Cardiac muscle cell (in vitro differentiated cells and primary cell): ENCODE measurements around the gene PSMD3. TPM values are rescaled to one million over a fixed set of nuclear protein-coding genes. Genes with fewer than 3 reads are reported as not detected.
"Not testable (repeated sequence)": the region's sequence is repeated elsewhere in the genome, so short reads cannot be mapped to it uniquely, and the experiment has no call there.

Experiments
- DNase-seq, 2 donors: peaks; one replicate each; pipeline versions ENCODE4 v3.0.0 to v3.0.0-alpha.2; 2010 to 2017; ENCODE audit warnings: low read depth in 1 of 2, low spot score in 1 of 2
- H3K27ac ChIP-seq: fragments of 200-600 bp; sonication (generic); 2 replicates; pipeline ENCODE4 v1.5.1; 2016
- H3K27me3 ChIP-seq: fragments of 200-600 bp; sonication (generic); 2 replicates; pipeline ENCODE4 v1.6.0; 2016; ENCODE audit warnings: control low read depth
- H3K36me3 ChIP-seq: fragments of 200-600 bp; sonication (generic); 2 replicates; pipeline ENCODE4 v1.5.1; 2016; ENCODE audit warnings: control low read depth
- H3K4me1 ChIP-seq: fragments of 200-600 bp; sonication (generic); 2 replicates; pipeline ENCODE4 v1.8.1; 2017; ENCODE audit warnings: low read depth, mild to moderate bottlenecking, mixed run types
- H3K4me3 ChIP-seq: fragments of 200-600 bp; sonication (generic); 2 replicates; pipeline ENCODE4 v1.5.1; 2016; ENCODE audit warnings: mild to moderate bottlenecking
- H3K9me3 ChIP-seq: fragments of 200-600 bp; sonication (generic); 2 replicates; pipeline ENCODE4 v1.5.1; 2017; ENCODE audit warnings: low read depth, mild to moderate bottlenecking, control low read depth
- polyA plus RNA-seq: library from polyadenylated mRNA; unstranded; fragments of >200 nt; fragmentation: Nextera tagmentation; extraction: Ambion mirVana; gene quantifications from 2 replicates; pipeline ENCODE4 v1.2.1, GENCODE V29; 2016
- total RNA-seq: library from RNA; depleted of rRNA; stranded (reverse); fragments of >200 nt; gene quantifications from 2 replicates; pipeline ENCODE4 v1.2.3, GENCODE V29; 2016
- TF ChIP-seq, protein P1 (sequence below): IDR thresholded peaks from 2 replicates; pipeline ENCODE4 v1.5.1; 2012; ENCODE audit warnings: low read depth, mild to moderate bottlenecking, low read length

Gene PSMD3
- total and polyA plus RNA-seq, 2 experiments from 2014 or later, result 139 to 154 TPM

DNA sequence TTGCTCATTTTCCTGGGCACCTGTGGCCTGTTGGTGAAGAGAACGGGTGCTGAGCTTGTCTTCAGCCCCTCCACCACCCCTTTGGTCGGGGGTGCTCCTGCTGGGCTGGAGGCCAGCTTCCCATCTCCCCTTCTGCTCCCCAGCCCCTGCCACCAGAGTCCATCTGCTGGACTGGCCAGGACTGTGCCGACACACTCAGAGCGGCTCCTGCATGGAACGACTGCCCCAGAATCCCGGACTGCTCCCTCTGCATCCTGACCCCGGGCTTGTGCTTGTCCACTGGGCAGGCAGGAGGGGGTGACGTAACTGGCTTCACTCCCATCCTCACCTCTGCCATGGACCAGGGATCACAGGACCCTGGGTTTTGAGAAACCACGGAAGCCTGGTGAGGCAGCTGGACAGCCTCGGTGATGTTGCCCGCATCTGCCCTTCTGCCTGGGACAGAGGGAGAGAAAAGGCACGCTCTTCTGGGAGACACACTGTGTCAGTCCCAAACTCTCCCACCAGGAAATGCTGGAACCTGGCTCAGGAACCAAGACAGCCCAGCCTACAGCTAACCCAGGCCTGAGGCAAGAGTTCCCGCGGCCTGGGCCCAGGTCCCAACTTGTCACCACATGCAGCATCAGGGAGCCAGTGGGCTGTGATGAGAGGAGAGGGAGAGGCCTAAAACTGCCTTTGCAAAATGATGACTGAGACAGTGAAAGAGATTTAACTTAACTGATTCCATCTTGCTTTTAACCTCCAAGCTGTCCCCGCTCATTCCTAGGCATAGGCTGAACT, 33.9 kb upstream of the PSMD3 start:
- no peak overlapping the region for H3K4me3 ChIP-seq
- TF ChIP-seq, protein P1, sequence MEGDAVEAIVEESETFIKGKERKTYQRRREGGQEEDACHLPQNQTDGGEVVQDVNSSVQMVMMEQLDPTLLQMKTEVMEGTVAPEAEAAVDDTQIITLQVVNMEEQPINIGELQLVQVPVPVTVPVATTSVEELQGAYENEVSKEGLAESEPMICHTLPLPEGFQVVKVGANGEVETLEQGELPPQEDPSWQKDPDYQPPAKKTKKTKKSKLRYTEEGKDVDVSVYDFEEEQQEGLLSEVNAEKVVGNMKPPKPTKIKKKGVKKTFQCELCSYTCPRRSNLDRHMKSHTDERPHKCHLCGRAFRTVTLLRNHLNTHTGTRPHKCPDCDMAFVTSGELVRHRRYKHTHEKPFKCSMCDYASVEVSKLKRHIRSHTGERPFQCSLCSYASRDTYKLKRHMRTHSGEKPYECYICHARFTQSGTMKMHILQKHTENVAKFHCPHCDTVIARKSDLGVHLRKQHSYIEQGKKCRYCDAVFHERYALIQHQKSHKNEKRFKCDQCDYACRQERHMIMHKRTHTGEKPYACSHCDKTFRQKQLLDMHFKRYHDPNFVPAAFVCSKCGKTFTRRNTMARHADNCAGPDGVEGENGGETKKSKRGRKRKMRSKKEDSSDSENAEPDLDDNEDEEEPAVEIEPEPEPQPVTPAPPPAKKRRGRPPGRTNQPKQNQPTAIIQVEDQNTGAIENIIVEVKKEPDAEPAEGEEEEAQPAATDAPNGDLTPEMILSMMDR, result no peak
- no peaks in the 10 kb centered on the region for H3K36me3 ChIP-seq
- H3K4me1 ChIP-seq, result no peaks in the 10 kb centered on the region
- no peak for DNase-seq
- no peak overlapping the region for H3K27ac ChIP-seq
- H3K27me3 ChIP-seq, result no peaks in the 10 kb centered on the region
- no peaks in the 10 kb centered on the region for H3K9me3 ChIP-seq

DNA sequence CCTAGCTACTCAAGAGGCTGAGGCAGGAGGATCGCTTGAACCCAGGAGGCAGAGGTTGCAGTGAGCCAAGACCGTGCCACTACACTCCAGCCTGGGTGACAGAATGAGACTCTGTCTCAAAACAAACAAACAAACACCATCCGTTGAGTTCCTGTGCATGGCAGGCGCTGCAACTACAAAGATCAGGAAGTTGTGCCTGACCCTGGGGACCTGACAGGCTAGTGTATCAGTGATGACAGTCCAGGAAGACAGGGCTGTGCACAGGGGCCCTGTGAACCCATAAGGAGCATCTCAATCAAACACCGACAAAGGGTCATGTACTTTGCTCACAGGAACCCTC, 32.1 kb upstream of the PSMD3 start:
- DNase-seq, H3K27ac ChIP-seq, H3K9me3 ChIP-seq, H3K27me3 ChIP-seq, H3K36me3 ChIP-seq, H3K4me1 ChIP-seq, H3K4me3 ChIP-seq: not testable (repeated sequence)

DNA sequence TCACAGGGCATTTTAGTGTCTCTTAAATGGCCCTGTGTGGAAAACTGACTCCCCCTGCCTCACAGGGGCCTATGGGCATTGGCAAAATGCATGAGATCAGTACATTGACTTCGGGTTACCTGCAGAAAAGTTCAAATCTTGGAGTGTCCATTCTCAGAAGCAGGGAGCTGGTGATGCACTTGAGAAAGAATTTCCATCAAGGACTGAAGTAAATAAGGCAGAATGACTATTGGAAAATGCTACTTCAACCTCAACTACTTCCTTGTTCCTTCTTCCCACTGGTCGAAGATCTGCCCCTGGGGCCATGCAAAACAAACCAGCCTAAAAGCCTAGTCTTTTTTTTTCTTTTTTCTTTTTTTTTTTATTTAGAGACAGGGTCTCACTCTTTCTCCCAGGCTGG, 31.6 kb upstream of the PSMD3 start:
- Histone ChIP-seq H3K36me3 (no peaks in the 10 kb centered on the region), H3K27ac (no peak overlapping the region), H3K27me3 (no peaks in the 10 kb centered on the region), H3K4me1 (no peaks in the 10 kb centered on the region), H3K4me3 (no peak overlapping the region), H3K9me3 (no peaks in the 10 kb centered on the region)
- no peak for DNase-seq
- TF ChIP-seq, protein P1, result no peak

DNA sequence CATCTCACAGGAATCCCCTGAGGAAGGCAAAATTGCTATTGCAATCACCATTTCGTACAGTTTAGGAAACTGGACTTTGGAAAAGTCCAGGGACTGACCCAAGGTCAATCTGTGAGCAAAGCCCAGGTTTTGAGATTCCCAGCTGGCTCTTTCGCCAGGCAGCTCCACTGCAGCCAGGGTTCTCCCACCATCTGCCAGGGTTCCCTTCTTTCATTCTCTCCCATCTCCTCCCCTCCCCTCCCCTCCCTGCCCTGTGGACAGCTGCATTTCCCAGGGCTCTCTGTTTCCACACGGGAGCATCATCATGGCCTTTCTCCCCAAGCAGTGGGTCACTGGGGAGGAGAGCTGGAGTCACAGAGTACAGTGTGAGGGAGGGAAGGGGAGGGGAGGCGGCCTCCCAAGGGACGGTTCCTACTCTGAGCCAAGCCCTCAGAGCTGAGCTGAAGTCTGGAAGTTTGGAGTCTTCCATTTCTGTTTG, 29.7 kb upstream of the PSMD3 start:
- H3K4me3 ChIP-seq, result no peak overlapping the region
- H3K27ac ChIP-seq, result no peak overlapping the region
- H3K4me1 ChIP-seq, result no peaks in the 10 kb centered on the region
- H3K36me3 ChIP-seq, result no peaks in the 10 kb centered on the region
- TF ChIP-seq, protein P1, result no peak
- H3K9me3 ChIP-seq, result no peaks in the 10 kb centered on the region
- peak in 1 of 2 donors; percentile 42 for DNase-seq
- no peaks in the 10 kb centered on the region for H3K27me3 ChIP-seq

DNA sequence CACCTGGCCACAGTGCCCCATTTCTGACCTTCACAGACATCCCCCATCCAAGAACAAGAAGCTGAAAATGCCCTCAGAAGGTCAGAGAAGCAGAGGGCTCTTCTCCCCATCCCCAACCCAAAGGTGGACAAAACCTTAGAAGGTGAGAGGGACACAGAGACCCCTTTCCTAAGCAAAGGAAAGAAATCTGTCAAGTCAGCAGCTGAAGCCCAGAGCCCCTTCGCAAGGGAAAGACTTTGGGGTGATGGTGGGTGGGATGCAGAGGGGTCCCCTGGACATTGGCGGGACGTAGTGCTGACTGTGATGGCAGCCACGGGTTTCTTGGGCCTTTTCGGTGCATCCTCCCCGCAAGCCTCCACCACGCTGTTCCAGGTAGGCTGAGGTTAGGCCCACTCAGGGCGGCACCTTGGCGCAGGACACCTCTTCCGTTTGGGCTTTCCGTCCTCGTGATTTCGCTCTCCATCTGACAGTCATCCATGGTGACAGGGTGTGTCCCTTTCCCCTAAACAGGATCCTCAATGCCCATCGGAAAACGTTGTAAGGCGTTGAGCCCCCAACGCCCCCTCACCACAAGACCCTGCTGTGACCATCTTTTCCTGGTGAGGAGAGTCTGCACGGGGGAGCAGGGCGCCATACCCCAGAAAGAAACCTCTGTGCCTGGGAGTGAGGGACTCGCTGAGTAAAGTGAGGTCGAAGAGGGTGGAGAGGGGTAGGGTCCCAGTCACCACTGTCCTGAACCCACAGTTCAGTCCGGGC, 28.5 kb upstream of the PSMD3 start:
- TF ChIP-seq, protein P1, result no peak
- Histone ChIP-seq H3K27ac (no peak overlapping the region), H3K27me3 (no peaks in the 10 kb centered on the region), H3K4me1 (no peaks in the 10 kb centered on the region), H3K4me3 (peak overlapping the region; percentile 9), H3K36me3 (no peaks in the 10 kb centered on the region), H3K9me3 (no peaks in the 10 kb centered on the region)
- no peak for DNase-seq
